Panc1 (cell line): ENCODE measurements around the gene SSUH2. TPM values are rescaled to one million over a fixed set of nuclear protein-coding genes. Genes with fewer than 3 reads are reported as not detected.

Source experiments
- ATAC-seq: fragments of 200-7000 bp; cut with Tn5 transposase; 2 replicates; pipeline ENCODE4 v1.9.1; 2020; ENCODE audit warnings: mild to moderate bottlenecking, moderate library complexity
- BruUV-seq: library from RNA; stranded (reverse); fragments of 400-500 nt; replicated peaks from 2 replicates; lab custom pipeline; 2021; lab: Mats Ljungman, UMichigan
- CTCF ChIA-PET: fragments of 300-600 bp; sonication (Branson Sonifier 250); formaldehyde crosslinking; loops from one replicate; lab custom pipeline; 2022; ENCODE audit warnings: antibody characterized with exemption; lab: Charles Lee
- POLR2A ChIA-PET: fragments of 300-600 bp; sonication (Branson Sonifier 250); formaldehyde crosslinking; loops from one replicate; lab custom pipeline; 2022; ENCODE audit warnings: antibody characterized with exemption; lab: Charles Lee
- DNase-seq: peaks from one replicate; pipeline ENCODE4 v3.0.0-alpha.2; 2010; ENCODE audit warnings: low read depth, low spot score
- H3K27ac ChIP-seq: 2 replicates; pipeline ENCODE4 v1.5.1; 2011; ENCODE audit warnings: mild to moderate bottlenecking, low read length, inconsistent platforms
- H3K27me3 ChIP-seq: fragments of 200-500 bp; sonication (Bioruptor generic); 2 replicates; pipeline ENCODE4 v1.6.0; 2014; ENCODE audit warnings: low read length, inconsistent platforms; ENCODE audit not compliant: control insufficient read depth, insufficient read depth
- H3K36me3 ChIP-seq: fragments of 200-500 bp; sonication (Bioruptor generic); 2 replicates; pipeline ENCODE4 v1.5.1; 2014; ENCODE audit warnings: inconsistent platforms, mild to moderate bottlenecking, low read length, moderate library complexity; ENCODE audit not compliant: control insufficient read depth, insufficient read depth
- H3K4me1 ChIP-seq: 2 replicates; pipeline ENCODE4 v1.5.1; 2011; ENCODE audit warnings: inconsistent platforms, mild to moderate bottlenecking, low read length, moderate library complexity; ENCODE audit not compliant: control insufficient read depth, insufficient read depth
- H3K4me3 ChIP-seq, 2 experiments: 2 replicates each; pipeline ENCODE4 v1.5.1; 2011 to 2012; ENCODE audit warnings: low read depth in 2 of 2, low read length in 2 of 2, mild to moderate bottlenecking in 2 of 2, inconsistent platforms in 1 of 2, moderate library complexity in 1 of 2
- H3K9me3 ChIP-seq: fragments of 200-500 bp; sonication (Bioruptor generic); 2 replicates; pipeline ENCODE4 v1.5.1; 2014; ENCODE audit warnings: low read depth, mild to moderate bottlenecking, inconsistent platforms, low read length, moderate library complexity; ENCODE audit not compliant: control insufficient read depth, insufficient read depth
- POLR2AphosphoS5 ChIP-seq: IDR thresholded peaks from 2 replicates; pipeline ENCODE4 v1.6.1; 2012; ENCODE audit warnings: mild to moderate bottlenecking, low read depth, low read length, moderate library complexity
- SIN3A ChIP-seq: IDR thresholded peaks from 2 replicates; pipeline ENCODE4 v1.6.1; 2012; ENCODE audit warnings: low read depth, mild to moderate bottlenecking, low read length, moderate library complexity, borderline replicate concordance; ENCODE audit not compliant: insufficient read depth
- TCF7L2 ChIP-seq: IDR thresholded peaks from 2 replicates; pipeline ENCODE4 v1.6.1; 2011; ENCODE audit warnings: mild to moderate bottlenecking, low read depth, low read length, inconsistent platforms
- in situ Hi-C: cut with HindIII; loops from 2 replicates; pipeline ENCODE4 v1.10.0; 2016; ENCODE audit warnings: low sequenced_read_pairs, low pct_unique_long_range_greater_than_20kb
- intact Hi-C: fragments of 100-400 bp; cut with micrococcal nuclease; formaldehyde crosslinking; loops from one replicate; pipeline ENCODE4 v1.10.0; 2022; ENCODE audit not compliant: unreplicated experiment
- total RNA-seq: library from RNA; stranded (reverse); gene quantifications from one replicate; pipeline ENCODE4 v1.2.1, GENCODE V29; 2021; ENCODE audit not compliant: unreplicated experiment
- TF ChIP-seq, protein P1 (sequence below): fragments of 450-650 bp; IDR thresholded peaks from 2 replicates; pipeline ENCODE4 v1.5.1; 2017; ENCODE audit warnings: mild to moderate bottlenecking
- TF ChIP-seq, protein P2 (sequence below), 2 experiments: IDR thresholded peaks; 2 replicates each; pipeline ENCODE4 v1.6.1; 2011 to 2012; ENCODE audit warnings: low read depth in 2 of 2, control low read depth in 1 of 2, low read length in 1 of 2, mild to moderate bottlenecking in 1 of 2, moderate library complexity in 1 of 2; ENCODE audit not compliant: insufficient read depth in 1 of 2

Gene SSUH2
- total RNA-seq, 1 experiment from 2014 or later = not detected

DNA sequence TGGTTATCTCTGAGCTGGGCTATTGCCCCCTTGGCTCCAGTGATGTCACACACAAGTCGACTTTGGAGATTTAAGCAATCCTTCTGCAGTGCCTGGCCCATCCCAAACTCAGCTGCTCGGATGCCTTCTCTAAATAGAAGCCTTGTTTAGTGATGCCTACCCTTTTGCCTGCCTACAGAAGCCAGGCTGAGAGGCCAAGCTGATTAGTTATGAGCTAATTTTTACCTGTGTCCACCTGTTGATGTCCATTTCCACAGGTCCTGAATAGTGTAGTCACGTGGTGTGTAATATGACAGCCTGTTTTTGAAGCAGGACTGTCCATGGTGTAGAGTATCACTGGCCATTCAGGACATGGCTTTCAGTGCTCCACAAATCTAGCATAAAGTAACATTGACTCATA, 45.5 kb downstream of the SSUH2 start:
- TF ChIP-seq POLR2AphosphoS5 = no peak
- TF ChIP-seq TCF7L2 = no peak
- TF ChIP-seq, protein P1, sequence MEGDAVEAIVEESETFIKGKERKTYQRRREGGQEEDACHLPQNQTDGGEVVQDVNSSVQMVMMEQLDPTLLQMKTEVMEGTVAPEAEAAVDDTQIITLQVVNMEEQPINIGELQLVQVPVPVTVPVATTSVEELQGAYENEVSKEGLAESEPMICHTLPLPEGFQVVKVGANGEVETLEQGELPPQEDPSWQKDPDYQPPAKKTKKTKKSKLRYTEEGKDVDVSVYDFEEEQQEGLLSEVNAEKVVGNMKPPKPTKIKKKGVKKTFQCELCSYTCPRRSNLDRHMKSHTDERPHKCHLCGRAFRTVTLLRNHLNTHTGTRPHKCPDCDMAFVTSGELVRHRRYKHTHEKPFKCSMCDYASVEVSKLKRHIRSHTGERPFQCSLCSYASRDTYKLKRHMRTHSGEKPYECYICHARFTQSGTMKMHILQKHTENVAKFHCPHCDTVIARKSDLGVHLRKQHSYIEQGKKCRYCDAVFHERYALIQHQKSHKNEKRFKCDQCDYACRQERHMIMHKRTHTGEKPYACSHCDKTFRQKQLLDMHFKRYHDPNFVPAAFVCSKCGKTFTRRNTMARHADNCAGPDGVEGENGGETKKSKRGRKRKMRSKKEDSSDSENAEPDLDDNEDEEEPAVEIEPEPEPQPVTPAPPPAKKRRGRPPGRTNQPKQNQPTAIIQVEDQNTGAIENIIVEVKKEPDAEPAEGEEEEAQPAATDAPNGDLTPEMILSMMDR = no peak
- no peak for TF ChIP-seq SIN3A
- TF ChIP-seq, protein P2, sequence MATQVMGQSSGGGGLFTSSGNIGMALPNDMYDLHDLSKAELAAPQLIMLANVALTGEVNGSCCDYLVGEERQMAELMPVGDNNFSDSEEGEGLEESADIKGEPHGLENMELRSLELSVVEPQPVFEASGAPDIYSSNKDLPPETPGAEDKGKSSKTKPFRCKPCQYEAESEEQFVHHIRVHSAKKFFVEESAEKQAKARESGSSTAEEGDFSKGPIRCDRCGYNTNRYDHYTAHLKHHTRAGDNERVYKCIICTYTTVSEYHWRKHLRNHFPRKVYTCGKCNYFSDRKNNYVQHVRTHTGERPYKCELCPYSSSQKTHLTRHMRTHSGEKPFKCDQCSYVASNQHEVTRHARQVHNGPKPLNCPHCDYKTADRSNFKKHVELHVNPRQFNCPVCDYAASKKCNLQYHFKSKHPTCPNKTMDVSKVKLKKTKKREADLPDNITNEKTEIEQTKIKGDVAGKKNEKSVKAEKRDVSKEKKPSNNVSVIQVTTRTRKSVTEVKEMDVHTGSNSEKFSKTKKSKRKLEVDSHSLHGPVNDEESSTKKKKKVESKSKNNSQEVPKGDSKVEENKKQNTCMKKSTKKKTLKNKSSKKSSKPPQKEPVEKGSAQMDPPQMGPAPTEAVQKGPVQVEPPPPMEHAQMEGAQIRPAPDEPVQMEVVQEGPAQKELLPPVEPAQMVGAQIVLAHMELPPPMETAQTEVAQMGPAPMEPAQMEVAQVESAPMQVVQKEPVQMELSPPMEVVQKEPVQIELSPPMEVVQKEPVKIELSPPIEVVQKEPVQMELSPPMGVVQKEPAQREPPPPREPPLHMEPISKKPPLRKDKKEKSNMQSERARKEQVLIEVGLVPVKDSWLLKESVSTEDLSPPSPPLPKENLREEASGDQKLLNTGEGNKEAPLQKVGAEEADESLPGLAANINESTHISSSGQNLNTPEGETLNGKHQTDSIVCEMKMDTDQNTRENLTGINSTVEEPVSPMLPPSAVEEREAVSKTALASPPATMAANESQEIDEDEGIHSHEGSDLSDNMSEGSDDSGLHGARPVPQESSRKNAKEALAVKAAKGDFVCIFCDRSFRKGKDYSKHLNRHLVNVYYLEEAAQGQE (IDR thresholded peaks at IDR 0.05; ENCODE audit: insufficient read depth in 1 of 2, low read depth in 2 of 2, low read length in 1 of 2) = no peak
- Histone ChIP-seq H3K36me3 (no peaks in the 10 kb centered on the region), H3K4me3 (no peak overlapping the region), H3K27me3 (no peaks in the 10 kb centered on the region), H3K4me1 (no peaks in the 10 kb centered on the region), H3K9me3 (no peaks in the 10 kb centered on the region), H3K27ac (no peak overlapping the region)
- intact Hi-C loops (no loop called here), in situ Hi-C loops (no loop called here)
- BruUV-seq = no TSS peak
- CTCF ChIA-PET = no interaction called here
- DNase-seq (no peak), ATAC-seq (no peak)
- POLR2A ChIA-PET = no interaction called here

DNA sequence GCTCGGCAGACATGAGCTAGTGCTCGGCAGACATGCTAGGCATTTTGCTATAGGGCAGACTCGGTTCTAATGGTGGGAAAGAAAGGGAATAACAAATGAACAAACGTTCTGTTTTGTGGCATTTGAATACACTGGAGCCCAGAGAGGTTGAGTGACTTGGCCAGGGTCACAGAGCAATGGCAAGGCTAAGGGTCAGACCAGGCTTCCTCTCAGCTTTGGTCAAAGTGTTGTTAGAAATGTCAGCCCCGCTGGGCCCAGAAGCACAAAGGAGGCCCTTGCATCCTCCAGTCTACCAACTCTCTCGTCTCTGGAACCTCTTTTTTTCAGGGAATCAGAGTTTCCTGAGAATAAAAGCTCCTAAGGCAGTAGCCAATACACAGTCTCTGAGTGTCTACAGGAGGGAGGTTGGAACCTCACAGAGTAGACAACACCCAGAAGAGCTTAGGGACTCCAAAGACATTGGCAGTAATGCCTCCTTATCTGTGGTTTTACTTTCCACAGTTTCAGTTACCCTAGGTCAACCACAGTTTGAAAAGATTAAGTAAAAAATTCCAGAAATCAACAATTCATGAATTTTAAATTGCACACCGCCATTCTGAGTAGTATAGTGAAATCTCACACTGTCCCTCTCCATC, 47.3 kb downstream of the SSUH2 start:
- no TSS peak for BruUV-seq
- no peaks in the 10 kb centered on the region for H3K9me3 ChIP-seq
- no peak for ATAC-seq
- no peaks in the 10 kb centered on the region for H3K27me3 ChIP-seq
- intact Hi-C loops (no loop called here), in situ Hi-C loops (no loop called here)
- TF ChIP-seq POLR2AphosphoS5 = no peak
- TF ChIP-seq SIN3A = no peak
- TF ChIP-seq, protein P2 (IDR thresholded peaks at IDR 0.05; ENCODE audit: insufficient read depth in 1 of 2, low read depth in 2 of 2, low read length in 1 of 2) = no peak
- no peak for TF ChIP-seq TCF7L2
- TF ChIP-seq, protein P1 = no peak
- H3K27ac ChIP-seq = no peak overlapping the region
- ChIA-PET CTCF (no interaction called here), POLR2A (no interaction called here)
- no peaks in the 10 kb centered on the region for H3K4me1 ChIP-seq
- no peaks in the 10 kb centered on the region for H3K36me3 ChIP-seq
- no peak for DNase-seq
- H3K4me3 ChIP-seq = no peak overlapping the region
